HUES6 (cell line): ENCODE data around the gene PPFIBP2.
A peak's percentile ranks its signal among the peaks of the same experiment; 100 is the strongest.

Experiments used
- H3K27ac ChIP-seq: 2 replicates; pipeline ENCODE4 v1.7.0; 2013; ENCODE audit warnings: low read depth, mild to moderate bottlenecking, low read length, inconsistent platforms
- H3K27me3 ChIP-seq: 2 replicates; pipeline ENCODE4 v1.6.1; 2013; ENCODE audit warnings: low read length; ENCODE audit not compliant: control insufficient read depth, insufficient read depth
- H3K36me3 ChIP-seq: 2 replicates; pipeline ENCODE4 v1.6.1; 2013; ENCODE audit warnings: low read length; ENCODE audit not compliant: control insufficient read depth, insufficient read depth
- H3K4me1 ChIP-seq: 2 replicates; pipeline ENCODE4 v1.6.1; 2013; ENCODE audit warnings: low read length; ENCODE audit not compliant: control insufficient read depth, insufficient read depth
- H3K4me3 ChIP-seq: 2 replicates; pipeline ENCODE4 v1.5.1; 2013; ENCODE audit warnings: low read depth, low read length
- H3K9ac ChIP-seq: one replicate; pipeline ENCODE4 v1.6.1; 2013; ENCODE audit warnings: mild to moderate bottlenecking, low read length
- H3K9me3 ChIP-seq: 2 replicates; pipeline ENCODE4 v1.6.1; 2013; ENCODE audit warnings: low read depth, low read length; ENCODE audit not compliant: control insufficient read depth, insufficient read depth

The PPFIBP2 gene

GRCh38 chr11:7604331-7604955, 90.6 kb downstream of the PPFIBP2 start:
- H3K27me3 ChIP-seq: no peaks in the 10 kb centered on the region
- no peak overlapping the region for H3K4me3 ChIP-seq
- no peaks in the 10 kb centered on the region for H3K36me3 ChIP-seq
- H3K9ac ChIP-seq: no peak overlapping the region
- H3K27ac ChIP-seq: no peak overlapping the region
- H3K4me1 ChIP-seq: peaks cover 11% of the 10 kb centered on the region; the same call in 1 of the 2 replicates
- H3K9me3 ChIP-seq: no peaks in the 10 kb centered on the region

GRCh38 chr11:7605186-7605943, 91.6 kb downstream of the PPFIBP2 start:
- H3K4me3 ChIP-seq: peak overlapping the region; percentile 18; the same call in 1 of the 2 replicates
- no peaks in the 10 kb centered on the region for H3K36me3 ChIP-seq
- H3K9me3 ChIP-seq: no peaks in the 10 kb centered on the region
- no peak overlapping the region for H3K27ac ChIP-seq
- H3K9ac ChIP-seq: peak overlapping the region; percentile 57
- H3K4me1 ChIP-seq: peaks cover 5% of the 10 kb centered on the region; the same call in 1 of the 2 replicates
- H3K27me3 ChIP-seq: no peaks in the 10 kb centered on the region

DNA sequence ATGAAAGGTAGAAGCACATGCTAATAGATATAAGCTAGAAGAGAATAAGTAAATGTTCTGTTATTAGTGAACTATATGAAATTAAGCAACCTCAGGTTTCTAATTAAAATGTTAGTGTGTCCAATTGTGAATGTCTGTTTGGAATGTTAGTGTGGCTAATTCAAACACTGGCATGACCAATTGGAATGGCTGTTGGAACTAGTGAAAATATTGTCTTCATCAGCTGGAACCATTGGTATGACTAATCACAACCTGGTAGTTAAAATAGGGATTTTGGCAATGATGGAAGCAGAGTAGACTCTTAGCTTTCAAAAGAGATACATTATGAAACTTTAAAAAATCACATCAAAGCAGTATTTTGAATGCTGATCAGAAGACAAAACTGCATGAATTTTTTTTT, 92.7 kb downstream of the PPFIBP2 start:
- H3K4me3 ChIP-seq: peak overlapping the region; percentile 18; the same call in 1 of the 2 replicates
- H3K4me1 ChIP-seq: peaks cover 3% of the 10 kb centered on the region; the same call in 1 of the 2 replicates
- no peaks in the 10 kb centered on the region for H3K36me3 ChIP-seq
- H3K9ac ChIP-seq: no peak overlapping the region
- no peaks in the 10 kb centered on the region for H3K27me3 ChIP-seq
- no peak overlapping the region for H3K27ac ChIP-seq
- H3K9me3 ChIP-seq: no peaks in the 10 kb centered on the region

DNA sequence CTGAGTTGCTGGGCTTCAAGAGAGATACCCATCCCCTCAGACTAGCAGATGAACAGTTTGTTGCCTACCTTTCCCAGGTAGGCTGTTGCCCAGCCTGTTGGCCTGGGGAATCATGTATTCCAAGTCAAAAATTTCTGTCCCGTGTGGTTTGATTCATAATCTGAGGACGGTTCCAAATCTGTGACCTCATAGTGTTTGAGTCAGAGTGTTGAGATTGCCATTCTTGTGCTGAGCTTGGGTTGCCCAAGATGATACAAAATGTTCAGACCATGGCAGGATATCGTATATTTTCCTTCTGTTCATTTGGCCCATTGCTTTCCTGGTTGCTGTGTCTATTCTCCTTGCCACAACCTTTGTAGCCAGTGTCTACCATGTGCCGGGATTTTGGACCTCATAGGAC, 95.2 kb downstream of the PPFIBP2 start:
- H3K27me3 ChIP-seq: no peaks in the 10 kb centered on the region
- no peak overlapping the region for H3K4me3 ChIP-seq
- H3K9me3 ChIP-seq: no peaks in the 10 kb centered on the region
- no peak overlapping the region for H3K9ac ChIP-seq
- H3K36me3 ChIP-seq: no peaks in the 10 kb centered on the region
- H3K4me1 ChIP-seq: peaks cover 17% of the 10 kb centered on the region
- H3K27ac ChIP-seq: no peak overlapping the region

DNA sequence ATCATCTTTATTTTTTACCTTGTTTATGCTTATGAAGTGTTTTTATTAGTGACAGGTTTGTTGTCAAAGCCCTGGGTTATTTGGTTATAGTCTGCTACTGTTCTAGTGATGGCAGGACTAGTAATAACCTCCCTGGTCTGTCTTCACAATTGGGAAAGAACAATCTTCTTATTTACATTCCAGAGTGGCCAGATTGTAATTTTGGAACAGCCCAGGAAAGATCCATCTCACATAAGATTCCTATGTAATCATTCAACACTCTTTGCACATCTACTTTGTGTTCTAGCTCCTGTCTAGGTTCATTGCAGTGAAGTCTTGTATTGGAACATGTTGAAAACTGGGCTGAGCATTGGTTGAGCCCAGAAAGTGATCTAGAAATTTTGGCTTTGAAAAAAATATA, 95.7 kb downstream of the PPFIBP2 start:
- peaks cover 17% of the 10 kb centered on the region for H3K4me1 ChIP-seq
- no peaks in the 10 kb centered on the region for H3K36me3 ChIP-seq

DNA sequence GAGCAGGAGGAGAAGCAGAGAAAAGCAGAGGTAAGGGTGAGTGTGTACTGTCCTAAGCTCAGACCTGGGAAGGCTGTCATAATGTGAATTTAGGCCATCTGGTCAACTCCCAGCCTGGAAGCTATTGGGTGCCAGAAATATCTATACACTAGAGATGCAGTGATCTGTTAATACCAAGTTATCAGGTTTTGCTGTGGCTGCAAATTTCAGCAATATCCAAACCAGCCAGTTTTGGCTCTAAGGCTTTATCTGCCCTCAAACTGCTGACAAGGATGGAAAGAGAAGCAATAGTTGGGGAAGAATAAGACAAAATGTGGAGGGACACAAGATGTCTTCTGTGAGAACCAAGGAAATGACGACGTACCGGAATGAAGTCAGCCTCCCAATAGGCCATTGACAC, 96.6 kb downstream of the PPFIBP2 start:
- Histone ChIP-seq H3K36me3 (no peaks in the 10 kb centered on the region), H3K4me1 (peaks cover 17% of the 10 kb centered on the region), H3K27ac (no peak overlapping the region), H3K9me3 (no peaks in the 10 kb centered on the region), H3K27me3 (no peaks in the 10 kb centered on the region), H3K4me3 (no peak overlapping the region), H3K9ac (no peak overlapping the region)

More for the DNA sequence above, 95.7 kb downstream of the PPFIBP2 start:
- Histone ChIP-seq H3K27ac (no peak overlapping the region), H3K4me3 (no peak overlapping the region), H3K9ac (no peak overlapping the region), H3K27me3 (no peaks in the 10 kb centered on the region), H3K9me3 (no peaks in the 10 kb centered on the region)

DNA sequence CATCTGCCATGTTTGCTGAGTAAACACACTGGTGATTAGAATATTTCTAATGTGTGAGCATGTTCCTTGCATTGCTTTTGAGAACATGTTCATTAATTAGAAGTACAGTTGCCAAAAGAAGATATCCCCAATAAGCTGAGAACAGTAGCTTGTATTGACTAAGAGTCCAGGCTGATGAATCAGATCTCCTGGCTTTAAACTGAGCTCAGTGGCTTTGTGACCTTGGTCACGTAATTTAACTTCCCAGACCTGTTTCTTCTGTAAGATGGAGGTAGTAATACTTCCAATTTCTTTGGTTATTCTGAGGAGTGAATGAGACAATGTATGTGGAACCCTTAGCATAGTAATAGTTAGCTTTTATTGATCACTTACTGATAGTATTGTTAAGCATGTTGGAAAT, 97.6 kb downstream of the PPFIBP2 start:
- Histone ChIP-seq H3K4me1 (peaks cover 17% of the 10 kb centered on the region), H3K36me3 (no peaks in the 10 kb centered on the region), H3K27me3 (no peaks in the 10 kb centered on the region), H3K4me3 (no peak overlapping the region), H3K27ac (no peak overlapping the region), H3K9ac (no peak overlapping the region), H3K9me3 (no peaks in the 10 kb centered on the region)

DNA sequence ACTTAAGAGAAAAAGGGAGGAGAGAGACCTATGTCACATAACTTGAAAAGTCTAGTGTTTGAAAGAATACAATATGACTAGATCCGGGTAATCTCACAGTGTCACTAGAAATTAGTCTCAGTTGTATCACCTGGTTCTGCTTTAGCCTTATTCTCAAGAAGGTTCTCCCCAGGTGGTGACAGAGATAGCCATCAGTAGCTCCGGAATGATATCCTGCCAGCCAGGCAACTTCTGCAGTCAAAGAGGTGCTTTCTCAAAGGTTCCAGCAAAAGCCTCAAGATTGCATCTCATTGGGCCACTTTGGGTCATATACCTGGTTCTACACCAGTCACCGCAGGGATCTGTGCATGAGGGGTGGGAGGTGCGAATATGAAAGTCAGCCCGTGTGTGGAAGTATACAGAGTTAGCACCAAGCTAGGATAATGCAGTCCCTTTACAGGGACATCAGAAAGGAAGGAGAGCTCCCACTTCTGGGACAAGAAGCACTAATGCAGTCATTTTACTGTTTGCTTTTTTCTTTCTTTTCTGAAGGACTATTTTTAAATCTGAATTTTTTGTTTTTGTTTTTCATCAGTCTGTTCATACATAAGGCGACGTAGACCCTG, 98.4 kb downstream of the PPFIBP2 start:
- Histone ChIP-seq H3K9ac (no peak overlapping the region), H3K27me3 (no peaks in the 10 kb centered on the region), H3K36me3 (no peaks in the 10 kb centered on the region), H3K27ac (no peak overlapping the region), H3K4me3 (no peak overlapping the region), H3K9me3 (no peaks in the 10 kb centered on the region), H3K4me1 (peaks cover 17% of the 10 kb centered on the region)

DNA sequence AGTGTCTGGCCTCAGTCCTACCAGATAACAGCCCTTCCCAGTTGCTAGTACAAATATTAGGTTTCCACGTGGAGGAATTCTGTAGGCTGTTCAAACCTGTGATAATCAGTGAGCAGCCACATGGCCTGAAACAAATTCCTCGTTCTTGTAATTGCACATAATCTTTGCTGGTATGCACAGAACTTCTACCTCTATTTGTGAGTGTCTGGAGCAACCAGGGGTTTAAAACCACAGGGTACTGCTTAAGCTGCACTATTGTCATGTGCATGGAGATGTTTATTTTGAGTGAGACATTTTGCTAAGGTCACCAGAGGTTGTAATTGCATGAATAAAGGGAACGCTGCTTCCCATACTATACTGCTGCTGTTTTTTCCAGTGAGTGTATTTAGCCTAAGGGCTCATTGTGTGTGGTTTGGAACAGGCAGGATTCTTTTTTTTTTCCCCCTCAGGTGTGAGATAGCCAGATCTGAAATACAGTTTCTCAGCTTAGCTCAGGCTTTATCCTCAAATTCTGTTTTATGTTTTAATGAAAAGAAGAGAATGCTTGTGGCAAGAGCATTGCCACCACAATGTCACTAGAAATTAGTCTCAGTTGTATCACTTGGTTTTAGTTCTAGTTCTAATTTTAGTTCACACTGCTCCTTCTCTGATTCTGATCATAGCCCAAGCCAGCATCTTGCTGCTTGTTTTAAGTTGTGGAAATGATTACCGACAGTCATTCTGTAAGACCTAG, 99.0 kb downstream of the PPFIBP2 start:
- H3K27me3 ChIP-seq: no peaks in the 10 kb centered on the region
- no peak overlapping the region for H3K27ac ChIP-seq
- no peaks in the 10 kb centered on the region for H3K36me3 ChIP-seq
- no peaks in the 10 kb centered on the region for H3K9me3 ChIP-seq
- H3K4me1 ChIP-seq: peaks cover 17% of the 10 kb centered on the region
- no peak overlapping the region for H3K4me3 ChIP-seq
- no peak overlapping the region for H3K9ac ChIP-seq

DNA sequence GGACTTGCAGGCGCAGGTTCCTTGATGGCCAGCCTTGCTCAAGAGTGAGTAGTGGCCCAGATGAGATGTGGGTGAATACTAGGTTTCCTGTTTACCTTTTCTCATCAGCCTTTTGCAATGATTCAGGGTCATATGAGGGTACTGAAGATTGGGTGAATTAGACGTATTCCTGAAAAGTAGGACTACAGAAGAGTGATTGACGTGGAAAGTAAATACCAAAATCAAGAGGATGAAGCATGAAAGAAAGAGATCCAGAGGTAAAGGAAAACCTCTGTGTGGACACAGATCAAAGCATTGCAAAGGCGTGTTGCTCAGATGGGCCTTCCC, 99.6 kb downstream of the PPFIBP2 start:
- Histone ChIP-seq H3K9ac (no peak overlapping the region), H3K9me3 (no peaks in the 10 kb centered on the region), H3K27ac (no peak overlapping the region), H3K27me3 (no peaks in the 10 kb centered on the region), H3K4me3 (no peak overlapping the region), H3K36me3 (no peaks in the 10 kb centered on the region), H3K4me1 (peaks cover 17% of the 10 kb centered on the region)

GRCh38 chr11:7614656-7615055, 100.9 kb downstream of the PPFIBP2 start:
- no peaks in the 10 kb centered on the region for H3K9me3 ChIP-seq
- H3K27ac ChIP-seq: no peak overlapping the region
- no peak overlapping the region for H3K9ac ChIP-seq
- H3K4me3 ChIP-seq: no peak overlapping the region
- peaks cover 17% of the 10 kb centered on the region for H3K4me1 ChIP-seq
- H3K27me3 ChIP-seq: no peaks in the 10 kb centered on the region
- H3K36me3 ChIP-seq: no peaks in the 10 kb centered on the region
